Kidney epithelial cell (primary cell): Measurements from ENCODE around the gene POMZP3. TPM values are rescaled to one million over a fixed set of nuclear protein-coding genes. Genes with fewer than 3 reads are reported as not detected.
"Not testable (repeated sequence)": the region's sequence is repeated elsewhere in the genome, so short reads cannot be mapped to it uniquely, and the experiment has no call there.

ENCODE experiments used
- DNase-seq: peaks from one replicate; pipeline ENCODE4 v3.0.0-alpha.2; 2010; ENCODE audit warnings: low read depth
- H3K27me3 ChIP-seq: 2 replicates; pipeline ENCODE4 v1.6.0; 2011; ENCODE audit warnings: low read length; ENCODE audit not compliant: control insufficient read depth, insufficient read depth
- H3K36me3 ChIP-seq: 2 replicates; pipeline ENCODE4 v1.5.1; 2011; ENCODE audit warnings: low read length; ENCODE audit not compliant: control insufficient read depth, insufficient read depth
- H3K4me3 ChIP-seq: 2 replicates; pipeline ENCODE4 v1.5.1; 2011; ENCODE audit warnings: low read depth, mild to moderate bottlenecking, control low read depth, low read length
- total RNA-seq: library from RNA; depleted of rRNA; stranded (reverse); fragments of >200 nt; gene quantifications from 2 replicates; pipeline ENCODE4 v1.2.3, GENCODE V29; 2015

Gene POMZP3
- total RNA-seq, 1 donor from 2014 or later, result 0.79 TPM

DNA sequence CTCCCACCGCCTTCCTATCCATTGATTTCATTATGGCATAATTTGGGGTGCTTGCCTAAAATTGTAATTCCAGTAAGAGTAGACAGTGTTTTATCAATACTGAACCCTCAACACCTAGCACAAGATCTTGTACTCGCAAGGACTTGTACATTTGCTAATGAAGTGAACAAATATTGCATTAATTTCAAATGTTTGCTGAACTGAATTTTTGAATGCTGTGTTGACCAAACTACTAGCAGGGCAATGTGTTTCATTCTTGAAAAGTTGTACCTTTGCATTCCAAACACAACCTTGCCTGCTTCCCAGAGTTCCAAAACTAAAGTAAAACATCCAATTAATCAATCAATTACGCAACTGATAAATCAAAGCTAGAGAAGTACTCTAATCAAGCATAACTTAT lies 26.4 kb downstream of the POMZP3 start:
- not testable (repeated sequence) for H3K27me3 ChIP-seq, H3K4me3 ChIP-seq, DNase-seq, H3K36me3 ChIP-seq

DNA sequence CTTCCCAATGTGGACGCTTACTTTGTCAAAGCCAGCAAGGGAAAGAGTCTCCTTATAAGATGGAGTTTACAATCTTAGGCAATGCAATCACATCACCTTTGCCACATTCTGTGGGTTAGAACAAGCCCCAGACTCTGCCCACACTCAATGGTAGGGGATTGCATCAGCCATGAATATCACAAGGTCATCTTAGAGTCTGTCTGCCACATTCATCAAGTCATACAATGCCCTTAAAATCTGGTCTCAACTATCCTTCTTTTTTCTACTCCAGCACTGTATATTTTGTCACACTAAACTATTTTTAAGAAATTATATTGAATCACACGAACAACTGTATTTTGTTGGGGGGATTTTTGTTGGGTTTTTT lies 27.0 kb downstream of the POMZP3 start:
- not testable (repeated sequence) for H3K36me3 ChIP-seq, DNase-seq, H3K4me3 ChIP-seq, H3K27me3 ChIP-seq

- not testable (repeated sequence) for H3K4me3 ChIP-seq, H3K27me3 ChIP-seq, H3K36me3 ChIP-seq, DNase-seq
These were observed 28.4 kb downstream of the POMZP3 start for GRCh38 chr7:76598590-76599264.

DNA sequence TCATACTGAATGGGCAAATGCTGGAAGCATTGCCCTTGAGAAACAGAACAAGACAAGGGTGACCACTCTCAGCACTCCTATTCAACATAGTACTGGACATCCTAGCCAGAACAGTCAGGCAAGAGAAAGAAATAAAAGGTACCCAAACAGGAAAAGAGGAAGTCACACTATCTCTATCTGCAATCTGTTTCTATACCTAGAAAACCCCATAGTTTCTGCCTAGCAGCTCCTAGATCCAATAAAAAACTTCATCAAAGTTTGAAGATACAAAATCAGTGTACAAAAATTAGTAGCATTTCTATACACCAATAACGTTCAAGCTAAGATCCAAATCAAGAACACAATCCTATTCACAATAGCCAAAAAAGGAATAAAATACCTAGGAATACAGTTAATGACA lies 29.8 kb downstream of the POMZP3 start:
- H3K4me3 ChIP-seq, H3K27me3 ChIP-seq, H3K36me3 ChIP-seq, DNase-seq: not testable (repeated sequence)

DNA sequence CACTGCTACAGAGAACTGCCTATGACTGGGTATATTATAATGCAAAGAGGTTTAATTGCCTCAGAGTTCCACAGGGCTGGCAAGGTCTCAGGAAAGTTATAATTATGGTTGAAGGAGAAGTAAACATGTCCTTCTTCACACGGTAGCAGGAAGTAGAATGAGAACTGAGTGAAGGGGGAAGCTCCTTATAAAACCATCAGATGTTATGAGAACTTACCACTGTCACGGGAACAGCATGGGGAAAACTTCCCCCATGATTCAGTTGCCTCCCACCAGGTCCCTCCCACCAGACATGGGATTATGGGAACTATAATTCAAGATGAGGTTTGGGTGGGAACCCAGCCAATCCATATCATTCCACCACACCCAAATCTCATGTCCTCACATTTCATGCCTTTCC lies 34.4 kb downstream of the POMZP3 start:
- DNase-seq, H3K27me3 ChIP-seq, H3K36me3 ChIP-seq, H3K4me3 ChIP-seq: not testable (repeated sequence)

- not testable (repeated sequence) for H3K4me3 ChIP-seq, DNase-seq, H3K27me3 ChIP-seq, H3K36me3 ChIP-seq
These were observed 35.3 kb downstream of the POMZP3 start for GRCh38 chr7:76591602-76592304.

DNA sequence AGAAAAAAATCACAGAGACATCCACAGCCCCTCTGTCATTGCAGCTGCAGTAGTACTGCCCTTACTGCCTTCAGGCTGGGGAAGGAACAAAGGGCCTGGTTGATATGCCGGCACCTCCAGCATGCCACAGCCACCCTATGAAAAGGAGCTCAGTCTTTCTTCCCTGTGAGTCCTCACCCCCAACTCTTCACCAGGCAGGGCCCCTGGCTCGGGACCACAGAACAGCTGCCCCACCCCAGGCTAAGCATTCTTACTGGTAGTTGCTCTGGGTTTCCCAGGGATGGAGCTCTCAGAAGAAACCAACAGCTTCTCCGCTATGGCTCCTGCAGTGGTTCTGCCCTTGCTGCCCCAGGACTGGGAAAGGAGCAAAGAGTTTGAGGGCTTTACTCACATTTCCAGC lies 36.0 kb downstream of the POMZP3 start:
- not testable (repeated sequence) for H3K4me3 ChIP-seq, H3K27me3 ChIP-seq, H3K36me3 ChIP-seq, DNase-seq

DNA sequence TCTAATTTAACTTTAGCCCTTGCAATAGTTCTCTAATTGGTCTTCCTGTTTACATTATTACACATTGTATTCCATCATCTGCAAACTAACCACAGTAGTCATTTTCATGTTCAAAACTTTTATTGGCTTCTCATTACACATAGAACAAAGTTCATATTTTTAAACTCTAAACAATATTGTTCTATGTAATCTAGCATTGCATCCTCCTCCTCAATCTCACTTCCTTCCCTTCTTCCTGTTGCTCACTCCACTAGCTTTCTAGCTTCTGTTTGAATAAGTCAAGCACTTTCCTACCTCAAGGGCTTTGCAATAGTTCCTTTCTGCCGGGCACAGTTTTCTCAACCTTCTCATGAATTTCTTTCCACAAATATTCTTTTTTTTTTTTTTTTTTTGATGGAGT lies 38.5 kb downstream of the POMZP3 start:
- DNase-seq, H3K4me3 ChIP-seq, H3K36me3 ChIP-seq, H3K27me3 ChIP-seq: not testable (repeated sequence)

DNA sequence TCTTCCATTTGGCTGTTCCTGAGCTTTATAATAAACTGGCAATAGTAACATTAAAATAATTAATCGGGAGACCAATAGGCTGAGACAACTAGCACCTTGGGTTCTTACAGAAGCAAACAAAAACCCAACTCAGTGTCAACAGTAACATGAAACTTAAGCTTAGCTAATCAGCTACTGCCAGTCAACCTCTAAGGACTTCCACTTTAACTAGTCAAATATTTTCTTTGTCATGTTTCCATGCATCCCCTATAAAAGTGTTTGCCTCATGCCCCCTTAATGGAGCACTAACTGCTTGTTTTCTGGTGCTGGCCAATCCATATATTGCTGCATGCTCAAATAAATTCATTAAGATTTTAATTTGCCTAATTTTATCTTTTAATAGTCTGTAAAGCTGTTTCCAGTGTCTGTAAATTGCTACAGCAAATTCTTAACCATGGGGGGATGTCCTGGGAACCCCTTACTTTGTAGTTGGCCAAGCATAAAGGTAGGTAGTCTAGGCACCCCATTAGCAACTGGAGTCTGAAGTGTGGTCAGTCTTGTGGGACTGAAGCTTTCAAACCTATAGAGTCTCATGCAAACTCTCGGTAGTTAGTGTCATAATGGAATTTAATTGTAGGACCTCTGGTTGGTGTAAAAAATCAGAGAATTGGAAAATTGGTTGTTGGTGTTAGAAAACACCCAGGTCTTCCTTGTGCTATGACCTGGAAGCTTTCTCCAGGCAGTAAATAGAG lies 40.3 kb downstream of the POMZP3 start:
- H3K36me3 ChIP-seq, H3K4me3 ChIP-seq, DNase-seq, H3K27me3 ChIP-seq: not testable (repeated sequence)

DNA sequence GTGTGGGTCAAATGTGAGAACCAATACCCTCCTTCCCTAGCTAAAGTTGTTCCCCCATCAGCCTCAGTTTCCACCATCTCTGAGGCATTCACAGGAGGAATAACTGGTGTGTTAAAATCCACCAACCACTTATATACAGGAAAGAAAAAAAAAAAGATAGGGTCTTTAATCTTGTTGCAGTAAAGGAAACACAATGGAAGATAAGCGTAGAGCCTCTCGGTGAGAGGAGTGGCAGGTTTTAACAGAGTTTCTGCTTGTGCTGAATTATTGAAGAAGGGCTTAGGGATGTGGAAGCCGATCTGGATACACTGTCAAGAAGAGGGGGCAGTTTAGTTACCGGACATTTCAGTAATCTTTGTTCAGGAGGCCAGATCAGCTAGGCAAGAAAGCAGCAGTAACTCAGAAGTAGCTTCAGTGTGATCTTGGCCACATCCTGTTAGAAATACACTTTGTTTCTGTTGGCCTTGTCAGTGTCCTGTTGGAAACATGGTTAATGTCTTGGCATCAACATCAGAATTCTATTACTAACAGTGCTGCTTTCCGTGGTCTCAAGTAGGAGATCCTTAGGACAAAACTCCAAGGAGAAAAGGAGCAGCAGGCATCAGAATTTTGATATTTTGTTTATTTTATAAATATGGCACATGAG lies 43.3 kb downstream of the POMZP3 start:
- not testable (repeated sequence) for H3K4me3 ChIP-seq, DNase-seq, H3K36me3 ChIP-seq, H3K27me3 ChIP-seq

GRCh38 chr7:76582848-76583631 lies 44.0 kb downstream of the POMZP3 start:
- not testable (repeated sequence) for H3K27me3 ChIP-seq, H3K36me3 ChIP-seq, H3K4me3 ChIP-seq
- DNase-seq, result peak; percentile 49

DNA sequence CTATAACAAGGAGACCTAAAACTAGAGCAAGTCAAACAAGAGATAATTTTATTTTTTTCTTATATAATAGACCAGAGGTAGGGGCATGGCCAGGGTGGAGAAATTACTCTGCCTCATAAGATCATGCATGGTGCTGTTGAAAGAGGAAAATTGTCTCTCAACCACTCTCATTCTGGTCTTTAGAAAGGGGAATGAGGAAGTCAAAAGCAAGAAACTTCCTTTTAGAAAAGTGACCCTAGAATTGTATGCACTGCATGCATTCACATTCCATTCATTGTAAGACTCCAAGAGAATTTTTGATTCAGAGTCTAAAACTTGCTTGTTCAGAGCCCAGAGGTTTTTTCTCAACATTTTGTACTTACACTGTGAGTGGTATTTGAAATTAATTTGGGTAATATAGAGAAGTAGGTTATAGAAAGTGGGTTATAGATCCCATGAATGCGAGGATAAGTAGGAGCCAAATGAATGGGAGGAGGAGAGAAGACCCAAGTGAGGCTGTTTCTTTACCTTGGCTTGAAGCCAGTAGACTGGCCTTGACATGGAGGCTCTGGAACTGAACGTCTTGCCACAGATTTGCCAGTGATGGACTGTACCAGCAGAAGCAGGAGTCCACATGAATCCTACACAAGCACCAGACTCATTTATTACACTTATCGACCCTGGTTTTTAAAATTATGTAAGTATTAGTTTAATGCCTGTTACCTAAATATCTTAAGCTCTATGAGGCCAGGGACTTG lies 51.0 kb downstream of the POMZP3 start:
- not testable (repeated sequence) for DNase-seq, H3K4me3 ChIP-seq, H3K27me3 ChIP-seq, H3K36me3 ChIP-seq

DNA sequence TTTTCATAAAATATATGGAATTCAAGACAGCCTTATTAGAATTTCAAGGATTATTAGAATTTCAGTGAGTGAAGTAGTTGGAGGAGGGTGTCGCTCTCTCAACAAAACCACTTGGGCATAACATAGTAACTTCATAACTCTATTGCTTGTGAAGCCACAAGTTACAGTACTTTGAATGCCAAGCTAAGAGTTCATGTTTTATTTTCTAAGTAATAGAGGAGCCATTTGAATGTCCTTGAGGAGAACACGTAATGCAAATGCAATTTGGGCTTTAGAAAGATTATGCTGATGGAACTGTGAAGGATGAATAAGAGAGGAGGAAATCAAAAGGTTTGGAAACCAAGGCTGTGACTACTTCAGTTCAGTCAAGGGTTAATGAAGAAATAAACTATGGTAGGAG lies 51.6 kb downstream of the POMZP3 start:
- H3K4me3 ChIP-seq, H3K36me3 ChIP-seq, DNase-seq, H3K27me3 ChIP-seq: not testable (repeated sequence)

GRCh38 chr7:76572296-76572695 lies 54.8 kb downstream of the POMZP3 start:
- H3K27me3 ChIP-seq, H3K36me3 ChIP-seq, DNase-seq, H3K4me3 ChIP-seq: not testable (repeated sequence)
